GM18505 (cell line): ENCODE results near the gene NWD2.

ENCODE experiments used
- ATAC-seq: cut with Tn5 transposase; IDR thresholded peaks from one replicate; pipeline ENCODE4 v1.9.1; 2021; ENCODE audit not compliant: unreplicated experiment
- POLR2A ChIP-seq: IDR thresholded peaks from 4 replicates; pipeline ENCODE4 v1.6.1; 2011; ENCODE audit warnings: borderline replicate concordance; ENCODE audit not compliant: insufficient read depth, insufficient read length; ENCODE audit errors: extremely low read depth

NWD2 gene

GRCh38 chr4:37324546-37324945 lies 80.0 kb downstream of the NWD2 start:
- no peak for ATAC-seq
- no peak for TF ChIP-seq POLR2A

- no peak for ATAC-seq
- no peak for TF ChIP-seq POLR2A
Measured at GRCh38 chr4:37326852-37327251, 82.3 kb downstream of the NWD2 start.

- no peak for TF ChIP-seq POLR2A
- ATAC-seq: no peak
Measured at GRCh38 chr4:37338972-37339371, 94.4 kb downstream of the NWD2 start.

GRCh38 chr4:37358748-37359147 lies 114.2 kb downstream of the NWD2 start:
- no peak for TF ChIP-seq POLR2A
- ATAC-seq: no peak

GRCh38 chr4:37359261-37359660 lies 114.7 kb downstream of the NWD2 start:
- TF ChIP-seq POLR2A: no peak
- no peak for ATAC-seq

- no peak for TF ChIP-seq POLR2A
Measured at GRCh38 chr4:37365888-37366287, 121.3 kb downstream of the NWD2 start.

GRCh38 chr4:37367901-37368300 lies 123.4 kb downstream of the NWD2 start:
- no peak for TF ChIP-seq POLR2A
- ATAC-seq: no peak

More at GRCh38 chr4:37365888-37366287, 121.3 kb downstream of the NWD2 start:
- no peak for ATAC-seq

GRCh38 chr4:37370052-37370451 lies 125.5 kb downstream of the NWD2 start:
- no peak for ATAC-seq
- TF ChIP-seq POLR2A: no peak

- no peak for TF ChIP-seq POLR2A
- no peak for ATAC-seq
Measured at GRCh38 chr4:37381040-37381668, 136.6 kb downstream of the NWD2 start.

- TF ChIP-seq POLR2A: no peak
- ATAC-seq: peak; percentile 62
Measured at GRCh38 chr4:37383579-37384229, 139.2 kb downstream of the NWD2 start.

GRCh38 chr4:37385424-37385823 lies 140.9 kb downstream of the NWD2 start:
- no peak for TF ChIP-seq POLR2A
- no peak for ATAC-seq

- no peak for TF ChIP-seq POLR2A
- no peak for ATAC-seq
Measured at GRCh38 chr4:37388681-37389365, 144.3 kb downstream of the NWD2 start.

- no peak for ATAC-seq
- no peak for TF ChIP-seq POLR2A
Measured at GRCh38 chr4:37389366-37389765, 144.8 kb downstream of the NWD2 start.
